ENCODE data around the gene SYDE2.
"Not testable (repeated sequence)": the region's sequence is repeated elsewhere in the genome, so short reads cannot be mapped to it uniquely, and the experiment has no call there.

Gene SYDE2

GRCh38 chr1:85200463-85201339 is at the start of gene SYDE2:
Gene SYDE2, minus strand, starts transcription at chr1:85201016. Its CDS starts 20 bp downstream, at chr1:85200996.
- no peak for DNase-seq

GRCh38 chr1:85249042-85249441 is 48.2 kb upstream of the SYDE2 start:
- not testable (repeated sequence) for DNase-seq

- DNase-seq, result no peak
Measured at GRCh38 chr1:85245891-85246290, 45.1 kb upstream of the SYDE2 start.

- no peak for DNase-seq
Measured at GRCh38 chr1:85245456-85245855, 44.6 kb upstream of the SYDE2 start.

GRCh38 chr1:85244271-85245061 is 43.6 kb upstream of the SYDE2 start:
- DNase-seq, result no peak

- no peak for DNase-seq
Measured at GRCh38 chr1:85243372-85243771, 42.6 kb upstream of the SYDE2 start.

GRCh38 chr1:85240643-85241042 is 39.8 kb upstream of the SYDE2 start:
- DNase-seq, result no peak

- DNase-seq, result no peak
Measured at GRCh38 chr1:85240174-85240601, 39.4 kb upstream of the SYDE2 start.

- no peak for DNase-seq
Measured at GRCh38 chr1:85237613-85238012, 36.8 kb upstream of the SYDE2 start.

- DNase-seq, result no peak
Measured at GRCh38 chr1:85230305-85230977, 29.6 kb upstream of the SYDE2 start.

- peak; percentile 81 for DNase-seq
Measured at GRCh38 chr1:85229574-85230097, 28.8 kb upstream of the SYDE2 start.

GRCh38 chr1:85228972-85229371 is 28.2 kb upstream of the SYDE2 start:
- DNase-seq, result no peak

GRCh38 chr1:85225624-85226380 is 25.0 kb upstream of the SYDE2 start:
- DNase-seq, result no peak

GRCh38 chr1:85224734-85225623 is 24.2 kb upstream of the SYDE2 start:
- peak; percentile 76 for DNase-seq

- no peak for DNase-seq
Measured at GRCh38 chr1:85224295-85224694, 23.5 kb upstream of the SYDE2 start.

GRCh38 chr1:85223334-85223733 is 22.5 kb upstream of the SYDE2 start:
- DNase-seq, result no peak

- no peak for DNase-seq
Measured at GRCh38 chr1:85220756-85221201, 20.0 kb upstream of the SYDE2 start.

- no peak for DNase-seq
Measured at GRCh38 chr1:85219853-85220610, 19.2 kb upstream of the SYDE2 start.

- no peak for DNase-seq
Measured at GRCh38 chr1:85216697-85217096, 15.9 kb upstream of the SYDE2 start.

- DNase-seq, result no peak
Measured at GRCh38 chr1:85214654-85215053, 13.8 kb upstream of the SYDE2 start.

Data from NCI-H1417 treated with DMSO at 0.1 percent for 48 hours (cell line).